ENCODE data around the gene MYO3B.

The MYO3B gene

DNA sequence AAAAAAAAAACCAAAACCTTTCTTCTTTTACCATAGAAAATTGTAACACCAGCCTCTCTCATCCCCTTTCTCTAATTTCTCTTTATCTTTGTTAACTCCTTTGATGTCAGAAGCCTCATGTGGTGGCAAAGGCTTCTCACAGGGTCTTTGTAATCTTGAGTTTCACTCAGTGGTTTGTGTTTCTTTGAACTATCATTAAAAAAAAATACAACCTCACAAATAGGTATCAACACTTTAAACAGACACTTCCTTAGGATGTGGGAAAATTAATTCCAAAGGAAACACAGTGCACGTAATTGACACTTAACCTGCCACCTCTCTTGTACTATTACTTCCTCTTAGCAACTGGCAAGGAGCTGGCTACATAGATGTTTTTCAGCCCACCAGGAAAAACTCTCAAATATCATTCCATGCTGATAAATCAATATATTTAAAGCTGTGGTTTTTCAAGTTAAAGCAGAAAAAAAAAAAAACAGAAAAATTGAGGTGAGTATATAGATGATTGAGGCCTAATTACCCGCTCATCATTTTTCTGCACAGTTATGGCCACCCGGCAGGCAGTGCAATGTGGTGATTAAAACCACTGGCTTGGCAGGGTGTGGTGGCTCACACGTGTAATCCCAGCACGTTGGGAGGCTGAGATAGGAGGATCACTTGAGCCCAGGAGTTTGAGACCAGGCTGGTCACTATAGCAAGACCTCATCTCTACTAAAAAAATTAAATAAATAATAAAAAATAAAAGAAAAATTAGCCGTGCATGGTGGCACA is 193.5 kb downstream of the MYO3B start:
- no peak for DNase-seq (ENCODE audit: low read depth)

DNA sequence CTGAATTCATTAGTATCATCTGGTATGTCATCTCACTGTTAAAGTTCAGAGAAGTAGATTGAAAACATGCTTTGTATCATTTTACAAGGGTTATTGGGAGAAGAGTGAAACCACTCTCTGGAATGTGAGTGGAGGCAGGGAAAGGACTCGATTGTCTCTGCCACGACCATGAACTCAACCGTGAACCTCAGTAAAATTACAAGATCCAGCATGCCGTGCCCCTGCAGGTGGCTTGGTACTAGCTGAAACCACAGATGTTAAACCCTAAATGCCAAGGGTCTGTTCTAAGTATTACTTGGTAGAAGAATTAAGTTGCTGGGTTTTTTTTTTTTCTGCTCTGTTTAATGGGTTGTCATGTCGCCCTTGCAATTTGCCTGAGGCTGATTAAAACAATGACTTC is 197.2 kb downstream of the MYO3B start:
- peak; percentile 7 for DNase-seq (ENCODE audit: low read depth)

DNA sequence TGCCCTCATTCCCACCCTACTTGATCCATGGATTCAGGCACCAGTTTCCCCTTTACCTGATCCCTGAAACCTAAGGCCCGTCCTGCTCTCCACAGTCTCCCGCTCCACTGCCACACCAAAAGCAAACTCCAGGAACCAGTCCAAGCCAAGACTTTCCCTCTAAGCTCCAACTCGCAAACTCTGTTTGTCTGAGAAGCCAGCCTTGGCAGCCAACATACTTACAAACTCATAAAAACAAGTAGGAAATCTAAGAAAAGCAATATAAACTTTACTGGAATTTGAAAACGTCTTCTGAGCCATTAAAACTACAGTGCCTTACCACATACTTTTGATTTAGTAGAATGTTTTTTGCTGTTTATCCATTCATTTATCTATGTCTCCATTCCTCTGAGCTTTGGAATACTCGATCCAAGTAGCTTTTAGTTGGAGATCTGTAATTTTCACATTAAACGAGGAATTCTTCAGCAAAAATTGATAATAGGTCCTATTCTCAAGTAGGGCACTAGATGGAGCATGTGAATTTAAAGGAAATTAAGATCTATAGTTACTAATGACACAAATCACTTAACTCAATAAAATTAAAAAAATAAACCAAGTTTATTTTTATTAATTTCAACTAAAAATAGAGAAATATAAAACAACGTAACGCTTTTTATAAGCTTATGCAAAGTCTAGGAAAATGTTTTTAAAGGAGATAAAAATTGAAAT is 199.7 kb downstream of the MYO3B start:
- DNase-seq (ENCODE audit: low read depth), result peak; percentile 1

DNA sequence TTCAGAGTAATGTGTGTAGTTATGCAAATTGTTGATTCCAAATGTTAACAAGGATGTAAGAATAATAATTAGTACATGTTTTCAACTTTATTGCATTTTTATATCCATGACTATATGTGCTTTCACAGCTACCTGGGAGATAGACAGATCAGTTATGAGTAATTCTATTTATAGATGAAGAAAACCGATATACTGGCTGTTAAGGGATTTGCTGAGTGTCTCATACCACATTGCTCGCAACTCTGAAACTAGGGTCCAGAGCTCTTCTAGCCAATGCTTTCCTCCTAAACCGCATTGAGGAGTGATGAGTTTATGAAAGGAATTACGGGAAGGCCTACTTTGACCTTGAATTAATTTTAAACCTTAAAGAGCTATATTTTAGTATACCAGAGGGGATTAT is 202.3 kb downstream of the MYO3B start:
- DNase-seq (ENCODE audit: low read depth), result no peak

DNA sequence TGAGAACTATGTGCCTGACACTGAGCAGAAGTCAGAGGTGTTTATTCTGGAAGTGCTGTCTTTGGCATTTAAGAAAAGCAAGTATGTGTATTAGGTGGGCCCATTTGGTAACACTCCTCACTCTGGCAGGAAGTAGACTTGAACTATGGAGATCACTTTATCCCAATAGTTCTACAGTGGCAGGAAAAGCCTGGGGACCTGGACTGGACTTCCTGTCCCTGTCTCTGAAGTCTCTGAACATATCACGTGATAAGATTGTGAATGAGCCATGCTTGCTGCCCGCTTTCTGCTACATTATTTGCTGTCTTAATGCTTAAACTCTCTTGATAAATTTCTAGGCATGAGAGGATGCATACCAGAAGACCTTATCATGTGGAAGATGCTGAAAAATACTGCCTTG is 203.7 kb downstream of the MYO3B start:
- DNase-seq (ENCODE audit: low read depth), result no peak

DNA sequence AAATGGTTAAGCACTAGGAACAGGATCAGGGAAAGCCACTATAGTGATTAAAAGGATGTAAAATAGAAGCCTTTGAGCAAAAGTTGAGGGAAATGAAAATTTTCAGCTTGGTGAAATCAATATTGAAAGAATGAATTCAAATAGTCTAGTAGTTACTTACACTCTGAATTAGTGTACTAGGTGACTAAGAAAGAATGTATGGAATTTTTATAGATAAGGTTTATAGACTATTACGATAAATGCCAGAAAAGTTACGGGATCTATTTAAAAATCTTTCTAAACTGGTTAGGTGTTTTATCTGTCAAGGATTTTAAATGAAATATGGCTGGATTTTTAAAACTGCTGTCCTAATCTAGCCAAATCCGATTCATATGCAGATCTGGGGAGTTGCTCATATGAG is 208.6 kb downstream of the MYO3B start:
- no peak for DNase-seq (ENCODE audit: low read depth)

DNA sequence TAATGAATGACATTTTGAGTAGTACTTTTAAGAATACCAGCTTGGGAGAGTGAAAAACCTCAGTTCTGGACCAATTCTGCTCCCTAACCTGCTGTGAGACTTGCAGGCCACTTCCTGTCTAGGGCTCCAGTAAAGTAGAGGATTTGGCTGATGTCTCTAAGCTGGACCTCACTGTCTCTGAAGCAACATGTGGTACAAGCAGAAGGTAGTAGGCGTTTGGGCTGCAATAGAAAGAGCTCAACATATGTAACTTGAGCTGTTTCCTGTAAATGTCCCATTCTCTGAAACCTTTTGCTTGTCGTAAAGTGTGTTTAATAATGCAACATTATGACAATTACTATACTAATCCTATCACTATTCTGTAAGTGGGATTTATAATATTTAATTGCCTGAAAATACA is 213.1 kb downstream of the MYO3B start:
- no peak for DNase-seq (ENCODE audit: low read depth)

DNA sequence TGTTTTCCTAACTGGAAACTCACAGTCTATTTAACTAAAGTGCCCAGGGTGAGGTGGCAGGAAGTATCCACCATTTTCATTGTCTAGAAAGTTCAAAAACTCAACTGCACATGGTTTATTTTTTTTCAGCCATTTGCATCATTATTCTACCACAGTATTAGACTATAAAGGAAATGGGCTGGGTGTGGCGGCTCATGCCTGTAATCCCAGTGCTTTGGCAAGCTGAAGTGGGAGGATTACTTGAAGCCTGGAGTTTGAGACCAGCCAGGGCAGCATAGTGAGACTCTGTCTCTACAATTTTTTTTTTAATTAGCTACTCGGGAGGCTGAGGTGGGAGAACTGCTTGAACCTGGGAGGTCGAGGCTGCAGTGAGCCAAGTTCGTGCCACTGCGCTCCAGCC is 213.8 kb downstream of the MYO3B start:
- no peak for DNase-seq (ENCODE audit: low read depth)

DNA sequence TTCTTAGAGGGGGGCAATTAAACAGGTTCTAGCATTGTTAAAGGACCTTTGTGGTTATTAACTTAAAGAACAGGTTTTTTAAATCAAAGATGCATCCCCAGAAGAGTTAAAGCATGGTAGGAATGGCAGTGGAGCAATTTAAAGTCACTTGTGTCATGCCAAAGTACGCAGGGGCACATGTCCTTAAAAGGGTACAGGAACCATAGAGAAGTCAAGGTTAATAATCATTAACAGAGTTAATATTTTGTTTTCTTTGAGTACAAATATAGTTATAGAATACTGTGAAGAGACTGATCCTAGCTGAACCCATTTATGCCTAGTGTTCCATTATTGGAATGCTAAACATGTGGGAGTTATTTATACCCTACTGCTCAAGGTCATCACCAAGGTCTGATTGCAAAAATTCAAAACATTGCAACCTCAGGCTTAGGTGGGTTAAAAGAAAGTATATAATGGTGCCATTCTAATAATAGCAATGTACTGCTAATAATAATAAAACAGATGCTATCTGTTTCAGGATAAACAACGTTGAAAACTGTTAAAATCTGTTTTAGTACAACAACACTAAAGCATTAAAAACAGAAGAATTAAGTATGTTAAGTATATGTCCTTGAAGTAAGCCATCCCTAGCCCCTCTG is 216.0 kb downstream of the MYO3B start:
- no peak for DNase-seq (ENCODE audit: low read depth)

DNA sequence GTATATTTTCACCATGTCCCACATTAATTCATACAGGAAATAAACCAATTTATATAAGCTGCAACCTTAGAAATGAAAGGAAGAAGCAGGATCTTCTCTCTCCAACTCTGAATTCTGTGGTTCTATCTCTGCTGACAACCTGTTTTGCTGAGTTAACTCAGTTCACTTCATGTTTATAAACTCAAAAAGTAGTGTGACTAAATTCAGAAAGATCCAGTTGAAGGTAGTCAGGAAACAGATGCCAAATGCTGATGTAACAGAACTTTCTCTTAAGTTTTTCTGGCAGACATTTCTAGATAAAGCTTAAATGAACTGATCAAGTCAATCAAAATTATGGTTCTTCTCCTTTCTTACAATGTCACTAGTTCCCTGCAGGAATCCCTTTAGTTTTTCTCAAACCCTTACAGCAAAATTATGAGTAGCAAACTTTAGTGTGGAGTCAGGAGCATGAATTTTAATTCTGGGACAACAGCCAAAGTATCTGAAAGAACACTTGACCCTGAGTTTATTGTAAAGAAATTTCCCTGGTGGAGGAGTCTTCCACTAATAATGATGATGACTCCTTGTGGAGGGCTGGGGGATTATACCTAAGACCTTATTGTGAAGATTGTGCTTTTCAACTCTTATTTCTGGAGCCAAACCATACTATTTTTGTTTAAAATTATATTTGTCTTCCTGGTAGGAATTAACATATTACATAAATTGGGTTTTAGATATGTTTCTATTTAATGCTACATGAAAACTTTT is 216.9 kb downstream of the MYO3B start:
- DNase-seq (ENCODE audit: low read depth), result no peak

DNA sequence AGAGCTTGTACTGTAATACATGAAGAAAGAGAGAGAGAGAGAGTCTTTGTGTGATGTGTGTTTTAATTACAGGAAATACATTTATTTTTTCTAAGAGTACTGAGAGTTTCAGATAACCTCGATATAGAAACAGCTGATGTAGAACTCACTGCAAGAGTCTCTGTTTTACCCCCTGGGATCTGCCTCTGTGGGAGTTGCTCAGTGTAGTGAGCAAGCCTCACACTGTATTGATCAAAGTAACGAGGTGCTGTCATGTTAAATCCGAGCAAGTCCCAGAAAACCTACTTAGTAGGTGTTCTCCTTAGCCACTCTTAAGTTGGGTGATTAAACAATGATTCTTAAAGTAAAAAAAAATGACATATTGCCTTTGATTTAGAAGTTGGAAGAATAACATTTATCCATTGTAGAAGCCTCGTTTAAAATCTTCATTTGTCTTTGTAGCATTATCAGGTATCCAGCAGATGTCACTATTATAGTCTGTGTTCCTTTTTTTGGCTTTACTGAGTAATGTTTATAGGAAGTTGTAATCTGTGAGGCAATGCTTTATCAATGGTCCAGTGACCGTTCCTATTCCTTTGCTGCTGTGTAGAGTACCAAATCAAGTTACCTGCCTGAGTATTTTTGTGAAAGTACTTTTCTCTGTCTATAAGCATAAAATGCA is 219.0 kb downstream of the MYO3B start:
- DNase-seq (ENCODE audit: low read depth), result peak; percentile 8

DNA sequence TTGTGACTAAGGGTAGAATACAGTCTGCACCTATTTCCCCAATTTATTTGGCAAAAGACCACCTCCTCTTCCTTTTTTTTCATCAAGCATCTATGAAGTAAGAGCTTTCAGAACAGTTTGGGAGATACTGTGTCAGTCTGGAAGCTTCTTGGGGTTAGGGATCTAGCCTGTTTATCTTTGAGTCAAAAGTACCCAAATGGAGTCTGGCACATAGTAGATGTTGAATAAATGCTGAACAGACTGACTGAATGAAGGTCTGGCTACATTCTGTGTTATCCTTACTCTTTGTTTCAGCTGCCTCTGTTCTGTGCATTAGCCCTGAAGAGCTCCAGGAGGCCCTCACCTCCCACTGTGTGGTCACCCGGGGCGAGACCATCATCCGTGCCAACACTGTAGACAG is 223.2 kb downstream of the MYO3B start:
- DNase-seq (ENCODE audit: low read depth), result no peak

DNA sequence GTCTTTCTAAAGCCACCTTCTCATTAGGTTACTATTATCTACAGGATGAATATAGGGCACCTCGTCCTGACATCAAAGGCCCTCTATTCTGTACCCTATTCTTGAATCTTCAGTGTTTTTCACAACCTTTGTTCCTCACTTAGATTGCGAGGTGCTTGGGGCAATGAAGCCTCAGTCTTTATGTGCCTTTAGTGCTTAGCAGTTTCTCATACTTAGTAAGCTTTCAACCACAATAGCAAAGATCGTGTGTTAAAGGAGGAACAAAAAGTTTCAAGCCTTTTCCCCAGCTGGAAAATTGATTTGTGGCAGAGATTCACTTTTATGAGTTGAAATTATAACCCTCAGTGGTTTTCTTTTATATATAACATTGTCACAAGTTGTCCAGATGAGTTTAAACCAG is 226.9 kb downstream of the MYO3B start:
- DNase-seq (ENCODE audit: low read depth), result no peak

DNA sequence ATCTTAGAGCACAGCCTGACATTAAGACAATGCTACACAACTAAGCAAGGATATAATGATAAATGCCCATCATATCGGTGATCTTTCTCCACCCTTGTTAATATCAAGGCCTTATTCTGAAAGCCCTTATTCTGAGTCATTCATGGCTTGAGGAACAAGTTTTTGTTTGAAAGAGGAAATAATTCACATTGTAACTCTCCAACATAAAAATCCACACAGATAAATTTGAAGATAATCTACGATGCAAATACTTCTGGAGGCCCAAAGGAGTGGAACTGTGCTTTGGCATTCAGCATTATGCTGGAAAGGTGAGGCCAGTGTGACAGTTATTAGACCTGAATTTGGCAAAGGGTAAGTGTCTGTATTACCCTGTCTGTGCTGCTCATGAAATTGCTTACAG is 227.4 kb downstream of the MYO3B start:
- DNase-seq (ENCODE audit: low read depth), result no peak

DNA sequence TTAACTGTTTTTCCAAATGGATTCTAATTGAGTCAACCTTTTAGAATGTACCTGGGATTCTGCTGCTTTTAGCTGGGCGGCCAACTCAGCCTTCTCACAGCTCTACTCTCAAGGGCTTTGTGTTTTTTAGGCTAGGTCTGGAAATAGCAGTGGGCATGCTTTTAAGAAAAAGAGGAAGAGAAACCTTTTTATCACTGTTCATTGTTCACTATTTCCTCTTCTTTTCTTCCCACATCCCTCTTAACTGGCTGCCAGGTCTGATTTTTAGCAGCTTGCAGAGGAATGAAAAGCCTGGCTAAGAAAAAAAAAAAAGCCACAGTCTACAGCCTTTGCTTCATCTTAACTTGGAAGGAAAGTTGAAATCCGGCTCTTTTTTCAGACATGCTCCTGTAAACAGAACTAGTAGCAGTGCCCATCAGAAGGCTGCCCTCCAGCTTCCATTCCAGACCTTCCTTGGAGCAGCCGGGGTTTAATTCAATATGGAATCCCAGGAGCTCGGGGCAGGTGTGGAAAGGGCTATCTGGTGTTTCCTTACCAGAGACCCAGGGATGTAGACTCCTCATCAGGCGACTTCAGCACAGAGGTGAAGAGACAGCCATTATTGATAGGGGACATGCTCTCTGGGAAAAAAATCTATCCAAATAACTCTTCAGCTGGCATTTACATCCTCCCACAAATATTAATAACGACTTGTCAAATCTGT is 230.7 kb downstream of the MYO3B start:
- DNase-seq (ENCODE audit: low read depth), result no peak

DNA sequence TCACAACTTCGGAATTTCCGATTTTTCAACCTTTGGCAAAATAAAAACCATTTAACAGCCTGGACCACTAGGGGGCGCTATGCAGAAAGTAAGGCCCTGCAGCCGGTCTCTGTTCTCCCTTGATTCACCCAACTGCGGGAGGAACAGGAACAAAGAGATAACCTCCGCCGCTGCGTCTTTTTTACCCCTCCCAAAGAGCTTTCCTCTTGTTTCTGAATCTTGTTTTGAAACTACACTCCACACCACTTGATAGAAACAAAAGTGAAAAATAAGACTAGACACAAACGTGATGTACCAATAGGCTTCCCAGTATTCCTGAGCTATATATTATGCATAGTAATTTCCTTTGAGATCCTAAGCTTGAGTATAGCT is 231.2 kb downstream of the MYO3B start:
- peak; percentile 63 for DNase-seq (ENCODE audit: low read depth)

DNA sequence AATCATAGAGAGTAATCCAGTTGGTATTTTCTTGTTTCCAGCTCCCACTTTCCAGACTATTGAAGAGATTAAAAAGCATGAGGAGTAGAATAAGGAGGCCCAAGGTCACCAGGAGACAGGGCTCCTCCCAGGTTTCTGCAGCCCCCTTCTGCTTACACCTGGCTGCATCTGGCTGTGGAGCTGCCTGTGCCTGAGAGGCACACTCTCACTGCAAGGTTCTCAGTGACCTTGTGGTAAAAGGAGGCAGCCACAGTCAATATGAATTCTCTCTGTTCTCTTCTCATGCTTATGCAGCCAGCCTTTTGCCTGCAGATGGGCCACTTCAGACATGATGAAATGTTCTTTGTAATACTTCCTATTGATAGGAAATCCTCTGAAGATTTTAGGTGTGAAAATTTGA is 233.7 kb downstream of the MYO3B start:
- no peak for DNase-seq (ENCODE audit: low read depth)

DNA sequence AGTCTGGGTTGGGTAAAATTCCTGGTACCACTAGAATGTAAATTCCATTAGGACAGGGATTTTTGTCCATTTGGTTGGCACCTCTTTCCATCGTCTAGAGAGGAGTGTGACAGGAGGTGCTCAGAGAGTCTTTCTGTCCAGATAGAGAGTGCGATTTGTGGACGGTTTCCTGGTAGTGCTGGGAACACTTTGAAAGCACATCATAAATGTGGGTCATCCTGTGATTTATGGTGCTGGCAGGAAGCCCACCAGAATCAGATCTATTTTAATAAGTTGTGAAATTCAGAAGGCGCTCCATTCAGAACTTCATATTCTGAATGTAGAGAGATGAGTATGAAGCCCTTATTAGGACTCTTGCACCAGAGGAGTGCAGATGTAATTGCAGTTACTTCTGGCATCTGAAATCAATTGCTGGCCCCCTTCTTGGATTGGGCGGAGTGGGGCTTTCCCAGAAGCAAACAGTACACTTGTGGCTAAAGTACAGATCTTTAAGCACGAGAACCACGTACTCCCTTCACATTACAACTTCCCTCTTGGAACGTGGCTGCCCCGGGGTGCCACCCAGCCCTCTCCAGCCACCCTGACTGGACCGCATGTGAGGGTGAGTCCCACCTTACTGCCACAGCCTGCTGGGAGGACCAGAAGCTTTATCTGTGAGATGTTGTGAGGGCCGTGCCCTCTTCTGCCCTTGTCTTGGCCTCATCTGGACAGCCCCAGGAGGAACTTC is 243.2 kb downstream of the MYO3B start:
- DNase-seq (ENCODE audit: low read depth), result no peak

DNA sequence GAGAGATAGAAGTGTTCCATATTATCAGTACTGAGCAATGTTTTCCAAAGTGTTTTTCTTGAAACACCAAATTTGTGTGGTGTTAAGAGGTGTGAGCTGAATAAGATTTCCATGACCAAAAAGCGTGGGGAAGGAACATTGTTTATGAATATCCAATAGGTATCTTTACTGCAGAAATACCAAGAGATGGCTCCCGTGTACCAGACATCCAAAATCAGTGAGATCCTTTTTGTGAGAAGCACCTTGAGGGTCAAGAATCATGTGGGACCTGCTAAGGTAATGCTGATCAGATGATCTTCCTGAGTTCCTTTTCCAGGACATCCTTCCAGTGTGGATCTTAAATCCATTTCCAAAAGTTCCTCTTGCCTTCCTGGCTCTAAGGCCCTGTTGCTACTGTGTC is 246.0 kb downstream of the MYO3B start:
- DNase-seq (ENCODE audit: low read depth), result no peak

DNA sequence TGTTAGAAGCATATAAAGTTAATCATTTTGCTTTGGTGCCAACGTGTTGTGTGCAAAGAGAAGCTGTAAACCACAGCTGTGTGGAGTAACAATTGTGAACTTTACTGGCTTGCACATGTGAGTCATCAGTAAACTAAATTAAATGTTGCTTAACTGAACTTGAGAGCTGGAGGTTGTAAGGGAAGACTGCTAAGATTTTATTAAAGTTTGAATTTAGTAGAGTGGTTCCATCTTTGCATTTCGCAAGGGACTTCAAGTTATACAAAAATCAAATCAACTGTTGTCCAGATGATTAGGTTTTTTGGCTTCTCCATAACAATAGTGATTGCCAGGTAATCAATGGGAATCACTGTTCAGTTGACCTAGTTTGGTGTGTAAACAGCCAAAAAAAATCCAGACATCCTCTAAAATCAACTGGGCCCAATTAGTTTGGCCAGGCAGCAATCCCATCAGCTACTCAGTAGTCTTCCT is 247.4 kb downstream of the MYO3B start:
- peak; percentile 26 for DNase-seq (ENCODE audit: low read depth)

DNA sequence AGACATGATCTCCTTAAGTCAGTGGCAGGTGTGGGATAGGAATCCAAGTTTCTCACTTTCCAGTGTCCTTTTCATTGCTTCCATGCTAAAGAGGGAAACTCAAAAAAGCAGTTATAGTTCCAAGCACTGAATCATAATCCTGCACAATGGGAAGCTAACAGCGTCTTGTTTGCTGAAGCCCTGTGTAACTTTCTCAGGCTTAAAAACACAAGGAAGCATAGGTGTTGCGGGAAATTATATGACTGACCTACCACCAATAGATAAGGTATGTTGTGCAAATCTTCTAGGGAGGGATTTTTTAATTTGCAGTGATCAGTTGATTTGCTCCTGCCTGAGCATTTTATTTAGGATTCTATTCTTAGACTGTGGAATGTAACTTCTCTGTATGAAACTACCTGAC is 250.9 kb downstream of the MYO3B start:
- DNase-seq (ENCODE audit: low read depth), result no peak
